Neural cell (in vitro differentiated cells): ENCODE data around the gene NLRP3. TPM values are rescaled to one million over a fixed set of nuclear protein-coding genes. Genes with fewer than 3 reads are reported as not detected.
"Not testable (repeated sequence)": the region's sequence is repeated elsewhere in the genome, so short reads cannot be mapped to it uniquely, and the experiment has no call there.

Experiments used
- H2AFZ ChIP-seq: fragments of 200-600, 300-800 bp; sonication (generic), shearing (Covaris generic); 2 replicates; pipeline ENCODE4 v1.6.0; 2014; ENCODE audit warnings: low read depth, mild to moderate bottlenecking, antibody characterized with exemption, low read length, moderate library complexity
- H3F3A ChIP-seq: fragments of 200-600 bp; shearing (Covaris generic); 2 replicates; pipeline ENCODE4 v1.6.1; 2016; ENCODE audit warnings: mild to moderate bottlenecking, moderate library complexity, mixed read lengths, antibody characterized with exemption, low read length; ENCODE audit not compliant: insufficient read depth, poor library complexity, severe bottlenecking
- H3K27ac ChIP-seq: fragments of 200-600, 300-800 bp; sonication (generic), shearing (Covaris generic); 2 replicates; pipeline ENCODE4 v1.5.1; 2014; ENCODE audit warnings: mild to moderate bottlenecking, low read length, moderate library complexity
- H3K27me3 ChIP-seq: fragments of 300-800, 200-600 bp; sonication (generic), shearing (Covaris generic); 2 replicates; pipeline ENCODE4 v1.6.0; 2014; ENCODE audit warnings: mild to moderate bottlenecking, low read depth, low read length, moderate library complexity; ENCODE audit not compliant: insufficient read depth
- H3K36me3 ChIP-seq: fragments of 300-800, 200-600 bp; sonication (generic), shearing (Covaris generic); 2 replicates; pipeline ENCODE4 v1.5.1; 2014; ENCODE audit warnings: mild to moderate bottlenecking, antibody characterized with exemption, low read length, moderate library complexity; ENCODE audit not compliant: insufficient read depth
- H3K4me2 ChIP-seq: fragments of 300-800, 200-600 bp; sonication (generic), shearing (Covaris generic); 2 replicates; pipeline ENCODE4 v1.6.0; 2014; ENCODE audit warnings: mild to moderate bottlenecking, low read length
- H3K4me3 ChIP-seq: fragments of 300-800, 200-600 bp; sonication (generic), shearing (Covaris generic); 2 replicates; pipeline ENCODE4 v1.5.1; 2014; ENCODE audit warnings: mild to moderate bottlenecking, low read length, moderate library complexity
- H3K79me2 ChIP-seq: fragments of 200-600 bp; shearing (Covaris generic); replicated peaks from 2 replicates; pipeline ENCODE4 v1.6.0; 2014; ENCODE audit warnings: mild to moderate bottlenecking, low read length, moderate library complexity; ENCODE audit not compliant: insufficient read depth
- H3K9ac ChIP-seq: fragments of 300-800, 200-600 bp; sonication (generic), shearing (Covaris generic); 2 replicates; pipeline ENCODE4 v1.6.1; 2016; ENCODE audit warnings: mild to moderate bottlenecking, low read length, mixed read lengths
- H3K9me2 ChIP-seq: fragments of 200-600 bp; shearing (Covaris generic); 2 replicates; pipeline ENCODE4 v1.6.1; 2016; ENCODE audit warnings: mild to moderate bottlenecking, low read length, mixed read lengths; ENCODE audit not compliant: insufficient read depth
- H3K9me3 ChIP-seq: fragments of 200-600, 300-800 bp; sonication (generic), shearing (Covaris generic); 2 replicates; pipeline ENCODE4 v1.6.1; 2016; ENCODE audit warnings: mild to moderate bottlenecking, mixed run types, low read length, moderate library complexity, mixed read lengths
- H4K20me1 ChIP-seq: fragments of 200-600 bp; shearing (Covaris generic); 2 replicates; pipeline ENCODE4 v1.6.1; 2016; ENCODE audit warnings: mild to moderate bottlenecking, mixed run types; ENCODE audit not compliant: insufficient read depth
- CTCF ChIP-seq: fragments of 450-650 bp; IDR thresholded peaks from 2 replicates; pipeline ENCODE4 v1.5.1; 2014; ENCODE audit warnings: antibody characterized with exemption, mild to moderate bottlenecking, moderate library complexity; ENCODE audit not compliant: poor library complexity, severe bottlenecking
- EP300 ChIP-seq: fragments of 450-650 bp; conservative IDR thresholded peaks from 2 replicates; pipeline ENCODE4 v1.6.1; 2014; ENCODE audit warnings: antibody characterized with exemption, mild to moderate bottlenecking, moderate library complexity; ENCODE audit not compliant: poor library complexity, severe bottlenecking
- EZH2 ChIP-seq: fragments of 200-600, 300-800 bp; shearing (Covaris generic), sonication (generic); IDR thresholded peaks from 2 replicates; pipeline ENCODE4 v1.6.1; 2014; ENCODE audit warnings: antibody characterized with exemption, low read length, borderline replicate concordance, mild to moderate bottlenecking; ENCODE audit not compliant: insufficient read depth, poor library complexity, severe bottlenecking
- MXI1 ChIP-seq: fragments of 450-650 bp; conservative IDR thresholded peaks from 2 replicates; pipeline ENCODE4 v1.6.1; 2014; ENCODE audit warnings: antibody characterized with exemption, mild to moderate bottlenecking; ENCODE audit not compliant: poor library complexity, severe bottlenecking
- POLR2AphosphoS5 ChIP-seq: IDR thresholded peaks from 2 replicates; pipeline ENCODE4 v1.6.1; 2012
- RAD21 ChIP-seq: fragments of 450-650 bp; conservative IDR thresholded peaks from 2 replicates; pipeline ENCODE4 v1.6.1; 2014; ENCODE audit warnings: antibody characterized with exemption, mild to moderate bottlenecking, moderate library complexity
- REST ChIP-seq: IDR thresholded peaks from 2 replicates; pipeline ENCODE4 v1.6.1; 2012; ENCODE audit warnings: borderline replicate concordance
- SMC3 ChIP-seq: fragments of 450-650 bp; conservative IDR thresholded peaks from 2 replicates; pipeline ENCODE4 v1.6.1; 2014; ENCODE audit warnings: antibody characterized with exemption, mild to moderate bottlenecking, moderate library complexity; ENCODE audit not compliant: poor library complexity
- TAF1 ChIP-seq: IDR thresholded peaks from 2 replicates; pipeline ENCODE4 v1.6.1; 2012; ENCODE audit warnings: low read depth
- polyA plus RNA-seq: library from polyadenylated mRNA; depleted of rRNA; stranded (reverse); fragments of >200 nt; gene quantifications from 2 replicates; pipeline ENCODE4 v1.2.3, GENCODE V29; 2014

The NLRP3 gene
- polyA plus RNA-seq, 1 donor from 2014 or later: 0.36 TPM

GRCh38 chr1:247371801-247372259 lies 44.1 kb upstream of the NLRP3 start:
- Histone ChIP-seq H3K27ac (no peak overlapping the region), H3K9ac (no peak overlapping the region), H3K79me2 (no peaks in the 10 kb centered on the region), H2AFZ (no peak overlapping the region), H3K27me3 (no peaks in the 10 kb centered on the region), H4K20me1 (no peaks in the 10 kb centered on the region), H3K9me2 (no peaks in the 10 kb centered on the region), H3K36me3 (no peaks in the 10 kb centered on the region), H3K4me2 (no peak overlapping the region), H3K4me3 (no peak overlapping the region), H3K9me3 (no peaks in the 10 kb centered on the region), H3F3A (no peaks in the 10 kb centered on the region)
- TF ChIP-seq EZH2 (no peak), TAF1 (no peak), RAD21 (no peak), REST (no peak), CTCF (no peak), POLR2AphosphoS5 (no peak), EP300 (no peak), SMC3 (no peak), MXI1 (no peak)

DNA sequence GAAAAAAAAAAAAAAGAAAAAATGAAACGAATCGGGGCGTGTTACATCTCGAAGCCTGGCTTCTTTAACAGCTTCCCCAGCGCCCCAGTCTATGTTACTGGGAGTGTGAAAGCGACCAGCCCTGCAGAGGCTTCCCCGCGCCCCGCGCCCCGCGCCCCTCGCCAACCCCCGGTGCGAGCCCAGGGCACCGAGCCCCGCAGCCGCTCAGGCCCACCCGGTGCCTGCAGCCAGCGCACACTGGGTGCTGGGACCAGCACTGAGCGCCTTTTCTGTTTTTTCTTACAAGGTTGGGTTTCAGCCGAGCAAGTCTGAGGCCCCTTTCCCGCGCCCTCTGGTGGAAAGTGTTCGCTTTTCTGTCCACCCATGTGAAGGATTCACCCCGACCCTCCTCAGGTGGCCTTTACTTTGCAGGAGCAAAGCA lies 42.2 kb upstream of the NLRP3 start:
- H4K20me1 ChIP-seq: no peaks in the 10 kb centered on the region
- H3K9me2 ChIP-seq: no peaks in the 10 kb centered on the region
- no peaks in the 10 kb centered on the region for H3K36me3 ChIP-seq
- no peaks in the 10 kb centered on the region for H3K27me3 ChIP-seq
- no peak overlapping the region for H3K27ac ChIP-seq
- no peak overlapping the region for H3K4me2 ChIP-seq
- TF ChIP-seq EP300: no peak
- no peak for TF ChIP-seq RAD21
- no peak for TF ChIP-seq MXI1
- H3F3A ChIP-seq: no peaks in the 10 kb centered on the region
- H3K4me3 ChIP-seq: no peak overlapping the region
- H3K9ac ChIP-seq: no peak overlapping the region
- H2AFZ ChIP-seq: no peak overlapping the region
- no peaks in the 10 kb centered on the region for H3K79me2 ChIP-seq
- H3K9me3 ChIP-seq: no peaks in the 10 kb centered on the region

DNA sequence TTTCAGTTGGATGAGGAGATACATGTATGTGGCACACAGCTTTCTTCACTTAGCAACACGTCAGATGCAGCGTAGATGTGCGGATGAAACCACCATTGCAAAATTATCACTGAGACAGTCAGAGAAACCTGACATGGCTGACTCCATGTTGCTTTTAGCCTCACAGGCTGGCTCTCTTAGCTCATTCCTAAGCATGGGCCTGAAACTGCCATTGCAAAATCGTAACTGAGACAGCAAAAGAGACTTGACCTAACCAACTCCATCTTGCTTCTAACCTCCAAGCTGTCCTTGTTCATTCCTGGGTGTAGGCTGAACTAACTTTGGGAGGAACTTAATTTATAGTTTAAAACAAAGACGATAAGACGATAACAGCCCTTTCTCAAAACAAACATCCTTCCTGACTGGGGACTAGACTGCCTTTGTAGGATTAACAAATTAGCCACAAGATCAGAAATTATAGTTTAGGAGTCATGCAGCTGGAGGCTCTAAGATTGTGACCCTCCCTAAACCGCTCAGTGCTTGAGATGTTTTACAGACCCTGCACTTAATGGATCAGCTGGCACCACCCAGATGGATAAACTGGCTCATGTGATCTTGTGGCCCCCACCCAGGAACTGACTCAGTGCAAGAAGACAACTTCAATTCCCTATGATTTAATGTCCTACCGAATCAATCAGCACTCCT lies 41.2 kb upstream of the NLRP3 start:
- H3K27ac ChIP-seq, H3K27me3 ChIP-seq, H3K79me2 ChIP-seq, H3K4me2 ChIP-seq, H4K20me1 ChIP-seq, H3K36me3 ChIP-seq, H3F3A ChIP-seq, H3K9me3 ChIP-seq, H3K9ac ChIP-seq, H3K4me3 ChIP-seq, H2AFZ ChIP-seq, H3K9me2 ChIP-seq: not testable (repeated sequence)
